SH-SY5Y (cell line): Measurements from ENCODE around the gene HS3ST5.

ENCODE experiments used
- GATA2 ChIP-seq: IDR thresholded peaks from 2 replicates; pipeline ENCODE4 v1.6.1; 2011; ENCODE audit warnings: mild to moderate bottlenecking, low read depth, low read length
- GATA3 ChIP-seq: IDR thresholded peaks from 2 replicates; pipeline ENCODE4 v1.6.1; 2011; ENCODE audit warnings: low read depth, mild to moderate bottlenecking, low read length, moderate library complexity

HS3ST5 gene

GRCh38 chr6:114342826-114343781 is at the start of gene HS3ST5:
TSS of gene HS3ST5 (minus strand) at chr6:114343023. CDS start at chr6:114062845, 280,178 bp downstream.
- TF ChIP-seq GATA3 = no peak

GRCh38 chr6:114390176-114390575 is 47.4 kb upstream of the HS3ST5 start:
- TF ChIP-seq GATA2 = no peak
- no peak for TF ChIP-seq GATA3

GRCh38 chr6:114389111-114389510 is 46.3 kb upstream of the HS3ST5 start:
- TF ChIP-seq GATA3 = no peak
- no peak for TF ChIP-seq GATA2

- TF ChIP-seq GATA2 (no peak), GATA3 (no peak)
Observed at GRCh38 chr6:114382406-114382805, 39.6 kb upstream of the HS3ST5 start.

GRCh38 chr6:114377881-114378280 is 35.1 kb upstream of the HS3ST5 start:
- TF ChIP-seq GATA2 (no peak), GATA3 (no peak)

GRCh38 chr6:114376611-114377175 is 33.9 kb upstream of the HS3ST5 start:
- no peak for TF ChIP-seq GATA3
- TF ChIP-seq GATA2 = no peak

- TF ChIP-seq GATA3 = no peak
- TF ChIP-seq GATA2 = no peak
Observed at GRCh38 chr6:114375541-114376192, 32.8 kb upstream of the HS3ST5 start.

GRCh38 chr6:114367315-114367961 is 24.6 kb upstream of the HS3ST5 start:
- TF ChIP-seq GATA3 (no peak), GATA2 (no peak)

GRCh38 chr6:114366899-114367298 is 24.1 kb upstream of the HS3ST5 start:
- TF ChIP-seq GATA3 = no peak
- TF ChIP-seq GATA2 = no peak

GRCh38 chr6:114364301-114364700 is 21.5 kb upstream of the HS3ST5 start:
- TF ChIP-seq GATA2 (no peak), GATA3 (no peak)

- TF ChIP-seq GATA2 = no peak
- no peak for TF ChIP-seq GATA3
Observed at GRCh38 chr6:114362957-114363356, 20.1 kb upstream of the HS3ST5 start.

GRCh38 chr6:114362396-114362795 is 19.6 kb upstream of the HS3ST5 start:
- TF ChIP-seq GATA3 (no peak), GATA2 (no peak)

- TF ChIP-seq GATA2 (no peak), GATA3 (no peak)
Observed at GRCh38 chr6:114361036-114361435, 18.2 kb upstream of the HS3ST5 start.

GRCh38 chr6:114355300-114355699 is 12.5 kb upstream of the HS3ST5 start:
- TF ChIP-seq GATA2 (no peak), GATA3 (no peak)
